Endothelial cell of umbilical vein (primary cell): ENCODE data around the gene HERPUD1.

ENCODE experiments used
- MAX ChIP-seq: IDR thresholded peaks from 2 replicates; pipeline ENCODE4 v1.6.1; 2011; ENCODE audit not compliant: insufficient read depth, insufficient read length
- POLR2A ChIP-seq: IDR thresholded peaks from 2 replicates; pipeline ENCODE4 v1.6.1; 2012; ENCODE audit warnings: low read depth, mild to moderate bottlenecking, control low read depth, low read length

DNA sequence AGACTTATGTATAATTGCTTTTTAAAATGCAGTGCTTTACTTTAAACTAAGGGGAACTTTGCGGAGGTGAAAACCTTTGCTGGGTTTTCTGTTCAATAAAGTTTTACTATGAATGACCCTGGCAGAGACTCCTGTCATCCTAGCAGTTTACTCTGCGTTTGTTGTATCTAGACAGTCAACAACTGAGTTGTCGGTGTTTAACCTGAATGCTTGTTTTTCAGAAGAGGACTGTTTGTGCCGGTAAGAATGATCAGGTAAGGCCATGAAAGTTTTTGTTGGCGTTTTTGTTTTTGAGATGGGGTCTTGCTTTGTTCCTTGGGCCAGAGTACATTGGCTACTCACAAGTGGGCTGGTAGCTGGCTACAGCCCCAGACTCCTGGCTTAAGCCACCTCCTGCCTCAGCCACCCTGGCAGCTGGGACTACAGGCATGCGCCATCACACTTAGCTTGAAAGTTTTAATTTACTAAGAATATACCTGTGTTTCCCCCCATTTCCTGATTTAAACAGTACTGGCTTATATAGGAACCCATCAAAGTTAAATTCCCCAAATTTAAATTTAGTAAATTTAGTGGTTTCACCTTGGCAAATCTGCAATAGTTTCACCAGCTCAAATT lies 11.9 kb downstream of the HERPUD1 start:
- no peak for TF ChIP-seq MAX
- no peak for TF ChIP-seq POLR2A
